ENCODE measurements around the gene LATS1.

DNA sequence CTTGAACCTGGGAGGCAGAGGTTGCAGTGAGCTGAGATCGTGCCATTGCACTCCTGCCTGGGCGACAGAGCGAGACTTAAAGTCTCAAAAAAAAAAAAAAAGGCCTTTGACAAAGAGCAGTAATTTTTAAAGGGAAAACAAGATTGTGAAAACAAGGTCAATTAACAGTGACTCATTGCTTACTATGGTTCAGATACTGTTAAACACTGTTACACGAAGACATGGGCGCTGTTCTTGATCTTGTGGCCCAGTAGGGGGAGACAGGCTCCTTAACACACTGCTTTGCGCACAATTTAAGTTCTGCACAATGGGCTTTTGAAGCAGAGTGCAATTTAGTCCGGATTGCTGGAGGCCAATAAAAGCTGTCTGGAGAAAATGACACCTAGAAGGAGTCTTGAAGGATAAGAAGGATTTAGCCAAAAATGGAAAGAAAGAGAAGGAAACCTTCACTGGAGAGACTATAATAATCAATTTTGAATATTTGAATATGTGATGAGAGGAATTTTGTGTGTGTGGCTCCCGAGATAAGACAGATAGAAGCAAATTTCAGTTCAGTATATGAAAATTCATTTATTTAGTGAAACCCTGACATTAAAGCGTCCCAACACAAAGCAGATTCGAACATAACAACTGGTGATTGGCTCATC is 6.0 kb upstream of the LATS1 start:
- no peak for TF ChIP-seq POLR2A (IDR thresholded peaks at IDR 0.05; ENCODE audit: low read depth, low read length)
- no peak for TF ChIP-seq ZNF24 (IDR thresholded peaks at IDR 0.05)
- no peak for TF ChIP-seq CREB1 (IDR thresholded peaks at IDR 0.05; ENCODE audit: low read depth)
- TF ChIP-seq CTCF (IDR thresholded peaks at IDR 0.05 in 2 of 3, conservative IDR thresholded peaks at IDR 0.05 in 1 of 3; ENCODE audit: control insufficient read depth in 2 of 3, extremely low read depth in 1 of 3, insufficient read depth in 1 of 3, low read depth in 3 of 3, low read length in 3 of 3): peak; percentile 73 to 76 (median 73)
- TF ChIP-seq, protein P1, sequence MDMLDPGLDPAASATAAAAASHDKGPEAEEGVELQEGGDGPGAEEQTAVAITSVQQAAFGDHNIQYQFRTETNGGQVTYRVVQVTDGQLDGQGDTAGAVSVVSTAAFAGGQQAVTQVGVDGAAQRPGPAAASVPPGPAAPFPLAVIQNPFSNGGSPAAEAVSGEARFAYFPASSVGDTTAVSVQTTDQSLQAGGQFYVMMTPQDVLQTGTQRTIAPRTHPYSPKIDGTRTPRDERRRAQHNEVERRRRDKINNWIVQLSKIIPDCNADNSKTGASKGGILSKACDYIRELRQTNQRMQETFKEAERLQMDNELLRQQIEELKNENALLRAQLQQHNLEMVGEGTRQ (IDR thresholded peaks at IDR 0.05; ENCODE audit: borderline replicate concordance, low read depth, low read length): no peak
- no peak for TF ChIP-seq TAF1 (IDR thresholded peaks at IDR 0.05; ENCODE audit: borderline replicate concordance, low read depth, low read length)
- TF ChIP-seq TARDBP (IDR thresholded peaks at IDR 0.05; ENCODE audit: borderline replicate concordance): no peak
- TF ChIP-seq SREBF1 (IDR thresholded peaks at IDR 0.05; ENCODE audit: low read length): no peak
- TF ChIP-seq ZNF274 (IDR thresholded peaks at IDR 0.05; ENCODE audit: insufficient read depth, insufficient read length): no peak
- TF ChIP-seq SUZ12 (IDR thresholded peaks at IDR 0.05; ENCODE audit: unreplicated experiment): no peak
- no peak for TF ChIP-seq ZBTB40 (IDR thresholded peaks at IDR 0.05; ENCODE audit: borderline replicate concordance)
- TF ChIP-seq, protein P2, sequence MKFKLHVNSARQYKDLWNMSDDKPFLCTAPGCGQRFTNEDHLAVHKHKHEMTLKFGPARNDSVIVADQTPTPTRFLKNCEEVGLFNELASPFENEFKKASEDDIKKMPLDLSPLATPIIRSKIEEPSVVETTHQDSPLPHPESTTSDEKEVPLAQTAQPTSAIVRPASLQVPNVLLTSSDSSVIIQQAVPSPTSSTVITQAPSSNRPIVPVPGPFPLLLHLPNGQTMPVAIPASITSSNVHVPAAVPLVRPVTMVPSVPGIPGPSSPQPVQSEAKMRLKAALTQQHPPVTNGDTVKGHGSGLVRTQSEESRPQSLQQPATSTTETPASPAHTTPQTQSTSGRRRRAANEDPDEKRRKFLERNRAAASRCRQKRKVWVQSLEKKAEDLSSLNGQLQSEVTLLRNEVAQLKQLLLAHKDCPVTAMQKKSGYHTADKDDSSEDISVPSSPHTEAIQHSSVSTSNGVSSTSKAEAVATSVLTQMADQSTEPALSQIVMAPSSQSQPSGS (IDR thresholded peaks at IDR 0.05; ENCODE audit: low read length): no peak

All from GM12878 (cell line).